HT-29 (cell line): Measurements from ENCODE around the gene TRAK2. TPM values are rescaled to one million over a fixed set of nuclear protein-coding genes. Genes with fewer than 3 reads are reported as not detected.
"Not testable (repeated sequence)": the region's sequence is repeated elsewhere in the genome, so short reads cannot be mapped to it uniquely, and the experiment has no call there.

Experiments
- DNase-seq: peaks from one replicate; pipeline ENCODE4 v3.0.0-alpha.2; 2015; ENCODE audit warnings: low spot score
- total RNA-seq: library from RNA; depleted of rRNA; stranded (reverse); fragments of >200 nt; shearing (Covaris generic); gene quantifications from 2 replicates; pipeline ENCODE4 v1.2.3, GENCODE V29; 2014

The TRAK2 gene
- total RNA-seq, 1 experiment from 2014 or later, result 10.0 TPM

- peak; percentile 53 for DNase-seq
Measured at GRCh38 chr2:201419057-201419635, 32.1 kb downstream of the TRAK2 start.

GRCh38 chr2:201415149-201415548, 36.1 kb downstream of the TRAK2 start:
- no peak for DNase-seq

GRCh38 chr2:201414099-201415023, 36.9 kb downstream of the TRAK2 start:
- no peak for DNase-seq

- DNase-seq, result no peak
Measured at GRCh38 chr2:201413552-201413951, 37.7 kb downstream of the TRAK2 start.

- DNase-seq, result no peak
Measured at GRCh38 chr2:201413143-201413542, 38.1 kb downstream of the TRAK2 start.

GRCh38 chr2:201411421-201411820, 39.8 kb downstream of the TRAK2 start:
- no peak for DNase-seq

GRCh38 chr2:201408931-201409330, 42.3 kb downstream of the TRAK2 start:
- no peak for DNase-seq

GRCh38 chr2:201407265-201407664, 44.0 kb downstream of the TRAK2 start:
- DNase-seq, result peak; percentile 26

GRCh38 chr2:201406077-201406662, 45.1 kb downstream of the TRAK2 start:
- DNase-seq, result peak; percentile 79

GRCh38 chr2:201404699-201405280, 46.5 kb downstream of the TRAK2 start:
- peak; percentile 48 for DNase-seq

- DNase-seq, result peak; percentile 52
Measured at GRCh38 chr2:201403880-201404279, 47.4 kb downstream of the TRAK2 start.

- no peak for DNase-seq
Measured at GRCh38 chr2:201402651-201403562, 48.4 kb downstream of the TRAK2 start.

- DNase-seq, result no peak
Measured at GRCh38 chr2:201401815-201402214, 49.4 kb downstream of the TRAK2 start.

GRCh38 chr2:201396595-201396994, 54.7 kb downstream of the TRAK2 start:
- DNase-seq, result no peak

GRCh38 chr2:201383136-201383535, 68.1 kb downstream of the TRAK2 start:
- no peak for DNase-seq

- DNase-seq, result no peak
Measured at GRCh38 chr2:201378496-201379397, 72.5 kb downstream of the TRAK2 start.

- DNase-seq, result no peak
Measured at GRCh38 chr2:201377218-201377617, 74.0 kb downstream of the TRAK2 start.

- no peak for DNase-seq
Measured at GRCh38 chr2:201369775-201370174, 81.5 kb downstream of the TRAK2 start.

GRCh38 chr2:201369318-201369717, 81.9 kb downstream of the TRAK2 start:
- not testable (repeated sequence) for DNase-seq

- no peak for DNase-seq
Measured at GRCh38 chr2:201366146-201366545, 85.1 kb downstream of the TRAK2 start.
